GM12874 (cell line): Measurements from ENCODE around the gene FBXO9.

ENCODE experiments used
- CTCF ChIP-seq: IDR thresholded peaks from 2 replicates; pipeline ENCODE4 v1.5.1; 2011; ENCODE audit warnings: low read depth, mild to moderate bottlenecking, control low read depth, low read length, moderate library complexity; ENCODE audit not compliant: insufficient read depth

Gene FBXO9

DNA sequence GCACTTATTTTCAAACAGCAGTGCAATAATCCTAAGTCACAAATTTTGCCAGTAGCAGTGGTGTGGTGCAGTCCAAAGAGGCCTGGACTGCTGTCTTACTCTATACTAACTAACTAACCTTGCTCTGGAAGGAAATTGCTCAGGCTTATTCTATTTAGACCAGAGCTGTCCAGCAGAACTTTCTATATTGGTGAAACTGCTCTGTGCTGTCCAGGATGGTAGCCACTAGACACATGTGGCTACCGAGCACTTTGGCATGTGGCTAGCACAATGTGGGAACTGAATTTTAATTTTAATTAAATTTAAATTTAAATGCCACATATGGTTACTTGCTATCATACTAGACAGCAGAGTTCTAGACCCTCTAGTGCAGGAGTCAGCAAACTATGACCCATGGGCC, 27.1 kb upstream of the FBXO9 start:
- TF ChIP-seq CTCF, result no peak

DNA sequence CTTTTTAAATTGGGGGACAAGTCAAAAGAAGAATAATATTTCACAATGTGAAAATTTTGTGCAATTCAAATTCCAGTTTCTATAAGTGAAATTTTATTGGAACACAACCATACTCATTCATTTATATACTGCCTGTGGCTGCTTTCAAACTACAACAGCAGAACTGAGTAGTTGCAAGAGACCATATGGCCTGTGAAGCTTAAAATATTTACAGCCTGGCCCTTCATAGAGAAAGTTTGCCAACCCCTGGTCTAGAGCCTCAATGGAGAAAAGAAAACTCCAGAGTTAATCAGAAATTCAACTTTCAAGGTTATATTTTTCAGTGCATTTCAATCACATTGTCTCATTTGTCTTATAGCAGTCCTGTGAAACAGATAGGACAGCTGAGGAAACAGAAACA, 26.6 kb upstream of the FBXO9 start:
- TF ChIP-seq CTCF, result no peak

- TF ChIP-seq CTCF, result no peak
These were observed 23.8 kb upstream of the FBXO9 start for GRCh38 chr6:53041356-53041755.

DNA sequence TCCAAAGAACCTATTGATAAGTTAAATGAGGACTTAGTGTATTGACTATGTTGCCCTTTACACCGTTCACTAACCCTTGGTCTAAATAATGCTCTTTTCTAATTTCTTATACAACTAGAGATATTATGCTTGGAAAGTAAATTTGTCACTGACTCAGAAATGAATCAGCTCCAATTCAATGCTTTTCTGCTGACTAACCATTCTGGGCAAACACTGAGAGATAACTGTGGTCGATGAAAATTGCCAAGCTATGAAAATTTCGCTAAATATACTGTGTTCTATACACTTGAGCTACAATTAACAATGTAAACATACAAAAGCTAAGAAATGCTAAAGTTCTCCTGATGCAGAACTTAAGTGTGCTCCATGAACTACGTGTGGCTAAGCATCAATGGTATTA, 23.1 kb upstream of the FBXO9 start:
- TF ChIP-seq CTCF, result no peak

- no peak for TF ChIP-seq CTCF
These were observed 21.6 kb upstream of the FBXO9 start for GRCh38 chr6:53043581-53043980.

DNA sequence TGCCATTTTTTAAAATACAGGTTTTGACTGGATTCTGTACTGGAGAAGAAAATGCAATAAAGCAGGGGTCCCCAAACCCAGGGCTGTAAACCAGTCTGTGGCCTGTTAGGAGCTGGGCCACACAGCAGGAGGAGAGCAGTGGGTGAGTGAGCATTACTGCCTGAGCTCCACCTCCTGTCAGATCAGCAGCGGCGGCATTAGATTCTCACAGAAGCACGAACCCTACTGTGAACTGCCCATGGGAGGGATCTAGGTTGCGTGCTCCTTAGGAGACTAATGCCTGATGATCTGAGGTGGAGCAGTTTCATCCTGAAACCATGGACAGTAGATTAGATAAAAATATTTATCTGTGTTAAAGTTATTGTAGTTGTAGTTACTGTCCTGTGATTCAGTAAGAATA, 21.1 kb upstream of the FBXO9 start:
- no peak for TF ChIP-seq CTCF

DNA sequence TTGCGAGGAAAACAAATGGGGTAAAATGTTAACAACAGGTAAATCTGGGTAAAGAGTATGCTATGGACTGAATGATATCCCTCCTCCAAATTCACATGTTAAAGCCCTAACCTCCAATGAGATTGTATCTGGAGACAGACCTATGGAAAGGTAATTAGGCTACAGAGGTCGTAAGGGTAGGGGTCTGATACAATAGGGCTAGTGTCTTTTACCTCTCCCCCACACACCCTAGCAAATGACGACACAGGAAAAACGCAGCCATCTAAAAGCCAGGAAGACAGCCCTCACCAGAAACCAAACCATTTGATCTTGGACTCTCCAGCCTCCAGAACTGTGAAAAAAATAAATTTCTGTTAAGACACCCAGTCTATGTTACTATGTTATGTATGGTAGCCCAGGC, 20.6 kb upstream of the FBXO9 start:
- no peak for TF ChIP-seq CTCF

DNA sequence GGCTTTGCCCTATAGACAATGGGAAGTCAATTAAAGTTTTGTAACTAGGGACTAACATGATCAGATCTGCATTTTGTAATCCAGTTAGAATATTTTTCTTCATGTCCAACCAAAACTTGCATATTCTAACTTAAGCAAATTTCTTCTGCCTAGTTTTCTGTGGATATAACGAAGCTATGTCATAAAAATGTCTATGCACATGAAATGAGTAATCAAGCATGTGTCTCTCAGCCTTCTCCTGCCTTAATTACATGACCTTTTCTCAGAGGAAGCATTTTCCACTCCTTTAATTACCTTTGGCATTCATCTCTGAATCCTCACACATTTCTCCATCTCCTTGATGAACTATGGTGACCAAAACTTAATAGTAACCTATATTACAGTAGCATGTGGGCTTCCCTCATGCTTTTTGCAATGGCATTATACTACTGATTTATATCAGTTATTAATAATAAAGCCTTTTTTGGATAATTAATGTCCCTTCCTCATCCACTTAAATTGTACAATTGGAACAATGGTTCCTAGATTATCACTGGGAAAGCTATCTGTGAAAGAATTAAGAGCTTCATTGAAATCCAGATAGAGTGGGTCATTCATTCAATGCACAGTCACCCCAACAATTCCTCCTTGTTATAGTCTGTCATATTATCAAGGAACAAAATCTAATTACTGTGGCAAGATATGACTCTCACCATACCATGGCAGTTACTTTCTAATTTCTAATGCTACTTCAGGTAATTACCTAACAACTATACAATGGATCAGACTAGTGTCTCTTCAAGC, 19.1 kb upstream of the FBXO9 start:
- TF ChIP-seq CTCF, result no peak
